ENCODE measurements around the gene RAI1. TPM values are rescaled to one million over a fixed set of nuclear protein-coding genes. Genes with fewer than 3 reads are reported as not detected.

RAI1 gene
- total RNA-seq, 2 donors from 2014 or later: 15.8 to 23.8 TPM

DNA sequence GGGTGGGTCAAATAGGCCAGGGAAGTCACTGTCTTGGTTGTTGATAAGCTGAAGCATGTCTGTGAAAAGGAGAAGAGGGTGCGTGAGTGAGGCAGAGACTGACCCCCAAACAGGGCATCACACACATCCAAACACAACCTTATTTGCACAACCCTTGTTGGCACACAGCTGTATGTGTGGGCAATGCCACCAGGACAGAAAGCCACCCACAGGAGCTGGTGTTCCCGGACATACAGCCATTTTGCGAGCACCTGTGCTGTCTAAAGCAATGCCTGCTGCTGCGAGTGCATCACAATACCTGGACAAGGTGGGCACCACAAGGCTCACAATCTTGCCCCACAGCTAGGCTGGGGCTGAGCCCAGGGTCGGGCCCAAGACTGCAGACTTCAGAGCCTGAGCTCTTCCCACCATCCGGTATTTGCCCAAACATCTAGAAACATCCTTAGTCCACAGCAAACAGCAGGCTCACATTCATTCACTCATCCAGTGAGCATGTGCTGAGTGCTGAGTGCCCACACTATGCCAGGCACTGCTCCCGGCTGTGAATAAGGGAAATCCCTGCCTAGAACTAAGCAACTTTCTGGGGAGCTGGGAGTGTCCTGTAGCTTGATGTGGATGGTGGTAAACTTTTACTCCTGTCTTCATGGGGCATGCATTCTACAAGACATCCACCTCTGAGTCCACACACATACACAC, 139.4 kb downstream of the RAI1 start:
- ATAC-seq: no peak
- no peak for DNase-seq
- intact Hi-C loops (cut with DNase I, micrococcal nuclease): no loop called here

GRCh38 chr17:17822189-17822588, 140.9 kb downstream of the RAI1 start:
- no peak for ATAC-seq
- intact Hi-C loops (cut with DNase I, micrococcal nuclease): no loop called here
- DNase-seq: no peak

- no peak for ATAC-seq
- intact Hi-C loops (cut with DNase I, micrococcal nuclease): no loop called here
- DNase-seq: no peak
Observed at GRCh38 chr17:17822616-17823015, 141.4 kb downstream of the RAI1 start.

DNA sequence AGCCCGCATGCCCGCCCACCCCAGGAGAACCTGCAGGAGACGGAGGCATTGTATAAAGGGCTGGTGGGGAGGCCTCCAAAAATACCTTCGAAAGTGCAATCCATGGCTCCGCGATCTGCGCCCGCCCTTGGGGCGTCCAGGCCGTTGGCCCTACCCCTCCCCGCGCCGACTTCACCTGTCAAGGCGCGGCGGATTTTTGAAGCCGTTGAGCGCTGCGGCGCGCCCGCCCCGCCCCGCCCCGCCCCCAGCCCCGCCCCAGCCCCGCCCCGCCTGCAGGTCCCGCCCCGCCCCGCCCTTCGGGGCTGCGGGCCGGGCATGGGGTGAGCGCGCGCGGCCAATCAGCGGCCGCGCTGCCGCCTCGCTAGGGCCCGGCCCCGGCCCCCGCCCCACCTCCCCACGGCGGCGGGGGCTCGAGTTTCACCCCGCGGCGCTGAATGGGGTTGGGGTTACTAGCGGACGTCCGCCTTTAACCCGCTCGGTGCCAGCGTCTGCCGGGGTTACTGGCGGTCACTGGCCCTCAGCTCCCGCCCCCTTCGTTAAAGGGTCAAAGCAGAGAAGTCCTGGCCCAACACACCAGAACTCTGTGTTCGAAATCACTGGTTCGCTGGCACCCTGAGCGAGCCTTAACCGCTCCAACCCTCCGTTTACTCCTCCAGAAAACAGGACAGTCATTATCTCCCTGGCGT, 142.3 kb downstream of the RAI1 start:
- DNase-seq: peak; percentile 87 to 90
- intact Hi-C loops (cut with DNase I, micrococcal nuclease): no loop called here
- ATAC-seq: peak; percentile 71

GRCh38 chr17:17824119-17824782, 143.0 kb downstream of the RAI1 start:
- DNase-seq (peak in 1 of 2 donors; percentile 61), ATAC-seq (peak; percentile 28)
- intact Hi-C loops (cut with DNase I, micrococcal nuclease): no loop called here

DNA sequence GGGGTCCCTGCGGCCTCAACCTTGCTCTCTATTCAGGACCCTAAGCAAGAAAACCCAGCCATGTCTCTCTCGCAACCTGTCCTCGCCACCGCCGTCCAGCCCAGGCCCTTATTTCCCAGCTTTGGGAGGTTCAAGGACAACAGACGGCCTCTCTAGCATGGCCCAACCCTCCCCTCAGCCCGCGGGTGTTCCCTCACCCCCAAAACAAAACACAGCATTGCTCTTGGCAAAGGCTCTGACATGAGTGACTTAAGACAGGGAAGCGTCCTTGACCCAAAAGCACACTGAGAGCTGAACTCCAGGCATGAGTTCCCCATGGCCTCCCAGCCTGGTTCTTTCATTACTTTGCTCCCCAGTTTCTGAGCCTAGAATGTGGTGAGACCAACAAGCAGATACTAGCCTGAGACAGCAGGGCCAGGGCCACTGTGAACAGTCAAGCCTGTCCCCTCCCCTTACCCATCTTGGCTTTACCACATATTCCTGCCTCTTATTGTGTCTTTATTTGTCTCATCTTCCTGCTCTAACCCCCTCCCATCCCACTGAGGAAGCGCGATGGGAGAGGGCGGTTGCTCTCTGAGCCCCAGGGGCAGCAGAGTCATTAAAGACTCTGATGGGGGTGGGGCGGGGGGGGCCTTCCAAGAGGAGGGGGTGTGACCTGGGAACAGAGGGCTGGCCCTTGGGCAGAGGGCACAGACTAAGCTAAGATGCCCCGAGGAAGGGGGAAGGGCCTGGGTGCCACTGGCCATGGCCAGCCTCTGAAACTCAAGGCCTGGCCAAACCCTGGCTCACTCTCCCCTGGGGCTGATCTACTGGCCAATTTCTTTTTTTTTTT, 143.7 kb downstream of the RAI1 start:
- no peak for ATAC-seq
- DNase-seq: no peak
- intact Hi-C loops (cut with DNase I, micrococcal nuclease): no loop called here

DNA sequence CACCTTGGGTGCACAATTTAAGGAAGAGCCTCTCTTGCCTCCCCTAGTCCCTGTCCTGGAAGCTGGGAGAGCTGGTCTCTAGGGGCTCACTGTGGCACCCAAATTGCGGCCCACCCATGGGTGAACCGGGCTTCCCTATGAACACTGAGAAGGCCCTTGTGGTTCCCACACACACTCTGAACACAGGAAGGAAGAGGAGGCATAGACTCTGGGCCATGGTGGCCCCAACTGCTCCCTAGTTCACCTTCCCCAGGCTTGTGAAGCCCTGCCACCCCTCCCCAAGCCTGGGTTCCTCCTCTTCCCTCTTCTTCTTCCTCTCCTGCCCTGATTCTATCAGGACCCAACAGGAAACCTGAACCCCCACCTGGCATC, 145.1 kb downstream of the RAI1 start:
- intact Hi-C loops (cut with DNase I, micrococcal nuclease): no loop called here
- no peak for ATAC-seq
- no peak for DNase-seq

- no peak for ATAC-seq
- intact Hi-C loops (cut with DNase I, micrococcal nuclease): no loop called here
Observed at GRCh38 chr17:17826942-17827785, 145.9 kb downstream of the RAI1 start.

DNA sequence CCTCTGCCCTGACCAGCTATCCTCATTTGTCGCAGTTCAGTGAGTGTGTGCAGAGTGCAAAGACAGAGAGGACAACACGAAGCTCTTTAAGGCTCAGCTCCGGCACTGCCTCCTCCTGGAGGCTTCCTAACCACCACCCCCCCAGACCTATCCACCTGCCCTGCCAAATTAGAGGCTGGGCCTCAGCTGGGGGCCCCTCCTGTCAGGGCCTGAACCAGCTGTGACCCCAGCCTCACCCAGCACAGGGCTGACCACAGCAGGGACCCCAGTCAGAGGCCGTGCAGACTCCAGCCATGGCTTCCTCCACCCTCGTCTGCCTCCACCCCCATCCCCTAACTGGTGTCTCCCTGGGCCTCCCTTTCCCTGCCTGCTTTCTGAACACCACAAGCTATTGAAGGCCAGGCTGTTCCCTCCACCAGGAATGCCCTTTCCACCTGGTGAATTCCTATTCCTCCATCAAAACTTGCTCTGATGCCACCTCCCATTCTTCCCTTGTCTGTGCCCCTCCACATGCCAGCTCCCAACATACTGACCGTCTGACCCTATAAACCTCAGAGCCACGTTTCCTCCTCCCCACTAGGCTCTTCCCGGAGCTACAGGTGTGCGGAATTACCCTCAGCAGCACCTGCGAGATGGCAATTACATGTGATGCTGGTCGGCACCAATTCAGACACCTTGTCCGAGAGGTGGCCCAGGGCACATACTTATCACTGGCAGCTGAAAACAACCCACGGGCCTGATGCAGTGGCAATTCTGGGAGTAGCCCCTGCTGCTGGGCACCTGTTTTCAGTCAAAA, 146.8 kb downstream of the RAI1 start:
- DNase-seq: no peak
- intact Hi-C loops (cut with DNase I, micrococcal nuclease): no loop called here
- ATAC-seq: no peak

More at GRCh38 chr17:17826942-17827785, 145.9 kb downstream of the RAI1 start:
- DNase-seq: no peak

DNA sequence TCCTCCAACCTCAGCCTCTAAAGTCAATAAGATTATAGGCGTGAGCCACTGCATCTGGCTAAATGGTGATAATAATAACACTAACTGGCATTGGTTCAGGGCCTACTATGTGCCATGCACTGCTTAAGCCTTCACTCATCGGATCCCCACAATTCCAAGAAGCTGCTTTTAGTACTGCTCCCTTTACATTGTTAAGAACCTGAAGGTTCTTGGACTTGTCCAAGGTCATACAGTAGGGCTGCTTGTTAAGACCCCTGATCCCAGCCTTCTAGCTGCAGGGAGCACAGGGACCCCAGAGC, 149.0 kb downstream of the RAI1 start:
- ATAC-seq (no peak), DNase-seq (no peak)
- intact Hi-C loops (cut with DNase I, micrococcal nuclease): no loop called here

DNA sequence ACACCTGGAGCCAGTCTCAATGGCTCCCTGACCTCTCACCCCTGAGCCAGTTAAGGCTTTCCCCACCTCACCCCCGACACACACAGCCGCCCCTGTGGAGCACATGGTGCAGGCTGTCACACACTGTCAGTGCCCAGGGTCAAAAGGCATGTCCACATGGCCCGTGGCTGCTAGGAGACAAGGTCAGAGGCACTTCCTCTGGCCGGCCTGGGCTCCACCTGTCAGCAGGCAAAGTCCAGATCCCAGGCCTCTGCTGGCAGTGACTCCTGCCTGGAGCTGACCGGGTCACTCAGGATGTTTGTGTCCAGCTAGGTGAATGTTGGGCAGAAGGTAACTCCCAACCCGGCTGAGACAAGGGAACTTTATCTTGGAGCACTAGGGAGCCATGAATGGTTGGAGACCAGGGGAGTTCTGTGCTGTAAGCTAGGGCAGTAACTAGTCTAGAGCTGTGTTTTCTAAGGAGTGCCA, 149.5 kb downstream of the RAI1 start:
- intact Hi-C loops (cut with DNase I, micrococcal nuclease): no loop called here
- ATAC-seq: peak; percentile 73

GRCh38 chr17:17831208-17832031, 150.2 kb downstream of the RAI1 start:
- DNase-seq (no peak), ATAC-seq (no peak)
- intact Hi-C loops (cut with DNase I, micrococcal nuclease): no loop called here

More for the DNA sequence above, 149.5 kb downstream of the RAI1 start:
- DNase-seq: peak in 1 of 2 donors; percentile 59

GRCh38 chr17:17832032-17832363, 150.7 kb downstream of the RAI1 start:
- DNase-seq: no peak
- intact Hi-C loops (cut with DNase I, micrococcal nuclease): no loop called here
- no peak for ATAC-seq

DNA sequence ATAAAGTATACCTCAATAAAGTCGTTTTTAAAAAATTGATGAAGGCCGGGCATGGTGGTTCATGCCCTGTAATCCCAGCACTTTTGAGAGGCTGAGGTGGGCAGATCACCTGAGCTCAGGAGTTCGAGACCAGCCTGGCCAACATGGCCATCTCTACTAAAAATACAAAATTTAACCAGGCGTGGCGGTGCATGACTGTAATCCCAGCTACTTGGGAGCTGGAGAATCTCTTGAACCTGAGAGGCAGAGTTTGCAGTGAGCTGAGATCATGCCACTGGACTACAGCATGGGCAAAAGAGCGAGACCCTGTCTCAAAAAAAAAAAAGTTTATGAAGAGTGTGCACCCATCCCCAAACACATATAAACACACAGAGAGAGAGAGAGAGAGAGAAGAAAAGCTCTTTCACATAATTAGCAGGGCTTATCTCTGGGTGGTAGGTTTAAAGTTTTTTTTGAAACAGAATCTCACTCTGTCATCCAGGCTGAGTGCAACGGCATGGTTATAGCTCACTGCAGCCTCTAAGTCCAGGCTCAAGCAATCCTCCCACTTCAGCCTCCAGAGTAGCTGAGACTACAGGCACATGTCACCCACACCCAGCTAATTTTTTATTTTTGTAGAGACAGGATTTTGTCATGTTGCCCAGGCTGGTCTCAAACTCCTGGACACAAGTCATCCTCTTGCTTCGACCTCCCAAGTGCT, 152.6 kb downstream of the RAI1 start:
- no peak for DNase-seq
- no peak for ATAC-seq
- intact Hi-C loops (cut with DNase I, micrococcal nuclease): no loop called here

DNA sequence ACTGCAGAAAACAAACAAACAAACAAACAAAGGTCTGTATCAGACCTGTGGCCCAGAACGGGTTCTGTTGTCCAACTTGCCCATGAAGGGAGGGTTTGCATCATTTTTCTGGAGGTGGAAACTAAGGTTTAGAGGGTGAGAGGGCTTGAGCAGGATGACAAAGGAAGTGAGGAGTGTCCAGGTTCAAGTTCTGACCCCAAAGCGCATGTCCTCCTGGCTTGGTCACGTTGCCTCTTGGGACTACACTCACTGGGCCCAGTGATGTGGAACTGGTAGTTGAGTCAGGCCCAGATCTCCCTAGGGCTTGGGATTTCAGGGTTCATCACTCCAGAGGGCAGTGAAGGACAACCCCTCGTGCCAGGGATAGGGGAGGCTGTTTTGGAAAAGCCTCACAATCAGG, 153.7 kb downstream of the RAI1 start:
- no peak for ATAC-seq
- DNase-seq: no peak
- intact Hi-C loops (cut with DNase I, micrococcal nuclease): no loop called here

GRCh38 chr17:17835415-17836249, 154.4 kb downstream of the RAI1 start:
- intact Hi-C loops (cut with DNase I, micrococcal nuclease): no loop called here
- DNase-seq (no peak), ATAC-seq (no peak)

Measured in left colon (tissue), 2 donors.